ENCODE measurements around the gene CADM2.
"Not testable (repeated sequence)": the region's sequence is repeated elsewhere in the genome, so short reads cannot be mapped to it uniquely, and the experiment has no call there.

CADM2 gene

DNA sequence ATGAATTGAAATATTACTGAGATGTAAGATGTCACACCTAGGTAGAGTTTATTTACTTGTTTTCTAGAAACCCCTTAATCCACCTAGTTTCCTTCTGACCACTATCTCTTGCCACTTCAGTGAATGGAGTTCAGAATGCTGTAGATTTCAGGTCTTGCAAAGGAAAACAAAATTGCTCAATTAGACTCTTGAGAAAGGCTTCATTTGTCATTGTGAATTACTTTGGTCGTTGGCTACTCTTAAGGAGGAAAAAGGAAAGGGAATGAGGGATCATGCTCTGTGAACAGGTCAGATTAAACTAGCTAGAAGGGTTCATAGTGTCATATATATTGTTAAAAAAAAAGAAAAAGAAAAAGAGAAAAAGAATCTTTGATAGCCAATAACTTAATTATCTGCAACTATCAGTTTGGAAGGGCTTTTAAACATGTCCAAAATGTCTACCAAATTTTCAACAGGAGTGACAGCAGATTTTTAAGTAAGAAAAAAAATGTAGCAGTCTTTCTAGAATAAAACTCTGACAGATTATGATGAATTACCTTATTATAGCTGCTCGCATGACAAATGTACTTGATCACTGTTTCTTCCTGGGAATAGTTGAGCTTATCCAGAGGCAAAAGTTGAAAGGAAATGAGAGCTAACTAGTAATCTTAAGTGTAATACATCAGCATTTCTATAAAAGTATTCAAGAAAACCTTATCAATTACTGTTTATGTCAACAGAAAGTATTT, 543.5 kb downstream of the CADM2 start:
- H3K9ac ChIP-seq (ENCODE audit: low read depth, low read length): no peak overlapping the region
- H3K36me3 ChIP-seq (ENCODE audit: insufficient read depth, low read depth, low read length): no peaks in the 10 kb centered on the region
- no peaks in the 10 kb centered on the region for H3K4me1 ChIP-seq (ENCODE audit: insufficient read depth, low read length)
- no peak overlapping the region for H3K4me3 ChIP-seq (ENCODE audit: low read length)
- H3K27ac ChIP-seq (ENCODE audit: low read length): no peak overlapping the region
- H3K27me3 ChIP-seq (ENCODE audit: insufficient read depth, low read length): no peaks in the 10 kb centered on the region
- no peaks in the 10 kb centered on the region for H3K9me3 ChIP-seq (ENCODE audit: insufficient read depth, low read depth, low read length)

DNA sequence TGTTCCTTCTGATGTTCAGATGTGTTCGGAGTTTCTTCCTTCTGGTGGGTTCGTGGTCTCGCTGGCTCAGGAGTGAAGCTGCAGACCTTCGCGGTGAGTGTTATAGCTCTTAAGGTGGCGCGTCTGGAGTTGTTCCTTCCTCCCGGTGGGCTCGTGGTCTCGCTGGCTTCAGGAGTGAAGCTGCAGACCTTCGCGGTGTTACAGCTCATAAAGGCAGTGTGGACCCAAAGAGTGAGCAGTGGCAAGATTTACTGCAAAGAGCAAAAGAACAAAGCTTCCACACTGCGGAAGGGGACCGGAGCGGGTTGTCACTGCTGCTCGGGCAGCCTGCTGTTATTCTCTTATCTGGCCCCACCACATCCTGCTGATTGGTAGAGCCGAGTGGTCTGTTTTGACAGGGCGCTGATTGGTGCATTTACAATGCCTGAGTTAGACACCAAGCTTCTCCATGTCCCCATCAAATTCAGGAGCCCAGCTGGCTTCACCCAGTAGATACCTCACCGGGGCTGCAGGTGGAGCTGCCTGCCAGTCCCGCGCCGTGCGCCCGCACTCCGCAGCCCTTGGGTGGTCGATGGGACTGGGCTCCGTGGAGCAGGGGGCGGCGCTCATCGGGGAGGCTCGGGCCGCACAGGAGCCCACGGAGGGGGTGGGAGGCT, 545.5 kb downstream of the CADM2 start:
- not testable (repeated sequence) for H3K4me3 ChIP-seq (ENCODE audit: low read length); H3K9ac ChIP-seq (ENCODE audit: low read depth, low read length); H3K27me3 ChIP-seq (ENCODE audit: insufficient read depth, low read length); H3K36me3 ChIP-seq (ENCODE audit: insufficient read depth, low read depth, low read length); H3K27ac ChIP-seq (ENCODE audit: low read length); H3K4me1 ChIP-seq (ENCODE audit: insufficient read depth, low read length); H3K9me3 ChIP-seq (ENCODE audit: insufficient read depth, low read depth, low read length)

DNA sequence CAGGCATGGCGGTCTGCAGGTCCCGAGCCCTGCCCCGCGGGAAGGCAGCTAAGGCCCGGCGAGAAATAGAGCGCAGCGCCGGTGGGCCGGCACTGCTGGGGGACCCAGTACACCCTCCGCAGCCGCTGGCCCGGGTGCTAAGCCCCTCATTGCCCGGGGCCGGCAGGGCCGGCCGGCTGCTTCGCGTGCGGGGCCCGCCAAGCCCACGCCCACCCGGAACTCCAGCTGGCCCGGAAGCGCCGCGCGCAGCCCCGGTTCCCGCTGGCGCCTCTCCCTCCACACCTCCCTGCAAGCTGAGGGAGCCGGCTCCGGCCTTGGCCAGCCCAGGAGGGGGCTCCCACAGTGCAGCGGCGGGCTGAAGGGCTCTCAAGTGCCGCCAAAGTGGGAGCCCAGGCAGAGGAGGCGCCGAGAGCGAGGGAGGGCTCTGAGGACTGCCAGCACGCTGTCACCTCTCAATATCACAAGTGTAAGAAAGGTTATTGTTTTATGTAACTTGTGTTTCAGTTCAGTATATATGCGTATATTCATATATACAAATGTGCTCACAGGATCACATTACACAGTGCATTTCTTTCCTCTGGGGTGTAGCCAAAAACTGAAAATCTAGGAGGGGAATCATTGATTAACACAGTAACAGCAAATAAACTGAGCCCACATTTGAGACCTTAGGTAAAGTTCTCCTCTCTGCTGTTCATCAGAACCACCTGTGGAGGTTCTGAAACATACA, 546.2 kb downstream of the CADM2 start:
- not testable (repeated sequence) for H3K9me3 ChIP-seq (ENCODE audit: insufficient read depth, low read depth, low read length); H3K27ac ChIP-seq (ENCODE audit: low read length); H3K9ac ChIP-seq (ENCODE audit: low read depth, low read length); H3K4me1 ChIP-seq (ENCODE audit: insufficient read depth, low read length); H3K36me3 ChIP-seq (ENCODE audit: insufficient read depth, low read depth, low read length); H3K27me3 ChIP-seq (ENCODE audit: insufficient read depth, low read length); H3K4me3 ChIP-seq (ENCODE audit: low read length)

DNA sequence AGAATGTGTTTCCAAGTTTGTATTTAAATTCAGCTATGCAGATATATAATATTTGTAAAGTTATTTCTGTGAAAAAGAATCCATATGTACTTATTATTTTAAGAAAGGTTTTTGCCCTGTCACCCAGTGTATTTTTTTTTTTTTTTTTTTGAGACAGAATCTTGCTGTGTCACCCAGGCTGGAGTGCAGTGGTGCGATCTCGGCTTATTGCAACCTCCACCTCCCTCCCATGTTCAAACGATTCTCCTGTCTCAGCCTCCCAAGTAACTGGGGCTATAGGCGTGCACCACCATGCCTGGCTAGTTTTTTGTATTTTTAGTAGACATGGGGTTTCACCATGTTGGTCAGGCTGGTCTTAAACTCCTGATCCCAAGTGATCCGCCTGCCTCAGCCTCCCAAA, 548.3 kb downstream of the CADM2 start:
- not testable (repeated sequence) for H3K4me3 ChIP-seq (ENCODE audit: low read length); H3K4me1 ChIP-seq (ENCODE audit: insufficient read depth, low read length); H3K27me3 ChIP-seq (ENCODE audit: insufficient read depth, low read length); H3K9ac ChIP-seq (ENCODE audit: low read depth, low read length); H3K27ac ChIP-seq (ENCODE audit: low read length); H3K36me3 ChIP-seq (ENCODE audit: insufficient read depth, low read depth, low read length); H3K9me3 ChIP-seq (ENCODE audit: insufficient read depth, low read depth, low read length)

DNA sequence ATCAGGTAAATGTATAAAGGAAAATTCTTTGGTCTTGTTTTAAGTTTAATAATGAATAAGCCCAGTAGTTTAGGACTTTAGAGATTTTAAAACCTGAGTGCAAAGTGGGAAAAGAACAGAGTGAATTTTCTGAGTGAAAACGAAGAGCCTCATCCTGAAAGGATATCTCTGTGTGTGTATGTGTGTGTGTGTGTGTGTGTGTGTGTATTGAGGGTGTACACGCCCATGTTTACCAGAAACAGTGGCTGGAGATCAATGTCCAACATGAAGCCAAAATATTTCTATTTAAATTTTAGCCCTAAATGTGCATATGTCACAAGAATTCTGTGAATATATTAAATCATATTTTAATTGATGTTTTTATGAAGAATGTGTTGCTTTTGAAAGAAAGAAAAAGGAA, 549.9 kb downstream of the CADM2 start:
- H3K4me3 ChIP-seq (ENCODE audit: low read length): no peak overlapping the region
- H3K9me3 ChIP-seq (ENCODE audit: insufficient read depth, low read depth, low read length): no peaks in the 10 kb centered on the region
- no peaks in the 10 kb centered on the region for H3K27me3 ChIP-seq (ENCODE audit: insufficient read depth, low read length)
- no peak overlapping the region for H3K27ac ChIP-seq (ENCODE audit: low read length)
- H3K36me3 ChIP-seq (ENCODE audit: insufficient read depth, low read depth, low read length): no peaks in the 10 kb centered on the region
- H3K9ac ChIP-seq (ENCODE audit: low read depth, low read length): no peak overlapping the region
- H3K4me1 ChIP-seq (ENCODE audit: insufficient read depth, low read length): no peaks in the 10 kb centered on the region

DNA sequence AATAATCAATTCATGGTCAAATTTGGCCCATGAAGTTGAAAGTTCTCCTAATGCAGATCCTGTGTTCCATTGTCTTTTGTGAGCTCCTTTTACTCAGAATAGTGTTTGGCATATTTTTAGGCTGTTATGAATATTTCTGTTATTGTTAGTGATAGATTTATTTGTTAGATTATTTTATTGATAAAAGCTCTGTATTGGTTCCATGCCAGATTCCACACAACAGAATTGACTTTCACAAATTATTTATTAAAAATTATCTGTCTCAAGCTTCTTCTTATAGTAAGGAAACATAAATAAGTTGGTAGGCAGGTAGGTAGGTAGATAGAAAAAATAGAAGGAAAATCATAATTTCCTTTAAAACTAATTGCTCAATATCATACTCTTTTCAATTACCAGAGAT, 557.4 kb downstream of the CADM2 start:
- Histone ChIP-seq H3K4me1 (ENCODE audit: insufficient read depth, low read length) (no peaks in the 10 kb centered on the region), H3K27ac (ENCODE audit: low read length) (no peak overlapping the region), H3K9ac (ENCODE audit: low read depth, low read length) (no peak overlapping the region), H3K36me3 (ENCODE audit: insufficient read depth, low read depth, low read length) (no peaks in the 10 kb centered on the region), H3K9me3 (ENCODE audit: insufficient read depth, low read depth, low read length) (no peaks in the 10 kb centered on the region), H3K4me3 (ENCODE audit: low read length) (no peak overlapping the region), H3K27me3 (ENCODE audit: insufficient read depth, low read length) (no peaks in the 10 kb centered on the region)

DNA sequence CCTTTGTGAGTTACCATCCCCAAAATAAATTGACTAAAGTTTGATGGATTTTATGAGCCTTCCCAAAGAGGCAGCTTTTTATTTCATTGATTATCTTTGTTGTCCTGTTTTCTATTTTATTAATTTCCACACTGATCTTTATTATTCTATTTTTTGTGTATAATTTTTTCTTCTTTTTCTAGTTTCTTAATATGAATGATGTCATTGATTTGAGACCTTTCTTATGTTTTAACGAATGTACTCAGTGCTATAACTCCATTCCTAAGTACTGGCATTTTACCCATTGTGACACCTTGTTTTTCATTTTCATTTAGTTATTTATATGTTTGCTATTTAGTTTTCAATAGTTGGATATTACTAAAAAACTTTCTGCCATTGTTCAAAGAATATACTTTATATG, 565.3 kb downstream of the CADM2 start:
- H3K9ac ChIP-seq (ENCODE audit: low read depth, low read length): no peak overlapping the region
- no peak overlapping the region for H3K27ac ChIP-seq (ENCODE audit: low read length)
- no peaks in the 10 kb centered on the region for H3K4me1 ChIP-seq (ENCODE audit: insufficient read depth, low read length)
- no peaks in the 10 kb centered on the region for H3K27me3 ChIP-seq (ENCODE audit: insufficient read depth, low read length)
- H3K4me3 ChIP-seq (ENCODE audit: low read length): no peak overlapping the region
- H3K36me3 ChIP-seq (ENCODE audit: insufficient read depth, low read depth, low read length): no peaks in the 10 kb centered on the region
- H3K9me3 ChIP-seq (ENCODE audit: insufficient read depth, low read depth, low read length): no peaks in the 10 kb centered on the region

DNA sequence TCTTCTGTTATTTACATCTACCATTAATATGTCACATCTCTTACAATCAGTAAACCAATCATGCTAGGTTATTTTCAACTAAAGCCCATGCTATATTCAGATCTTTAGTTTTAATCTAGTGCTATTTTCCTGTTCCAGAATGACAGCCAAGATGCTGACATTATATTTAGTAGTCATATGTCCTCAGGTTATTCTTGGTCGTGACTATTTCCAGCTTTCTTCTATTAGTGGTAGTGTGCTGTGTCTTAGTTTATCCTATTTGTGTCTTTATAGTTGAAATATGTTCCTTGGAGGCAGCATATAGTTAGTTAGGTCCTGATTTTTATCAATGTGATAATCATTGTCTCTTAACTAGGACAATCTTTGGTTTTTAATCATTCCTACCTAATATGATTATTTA, 566.5 kb downstream of the CADM2 start:
- Histone ChIP-seq H3K4me3 (ENCODE audit: low read length) (no peak overlapping the region), H3K27me3 (ENCODE audit: insufficient read depth, low read length) (no peaks in the 10 kb centered on the region), H3K27ac (ENCODE audit: low read length) (no peak overlapping the region), H3K9me3 (ENCODE audit: insufficient read depth, low read depth, low read length) (no peaks in the 10 kb centered on the region), H3K36me3 (ENCODE audit: insufficient read depth, low read depth, low read length) (no peaks in the 10 kb centered on the region), H3K9ac (ENCODE audit: low read depth, low read length) (no peak overlapping the region), H3K4me1 (ENCODE audit: insufficient read depth, low read length) (no peaks in the 10 kb centered on the region)

DNA sequence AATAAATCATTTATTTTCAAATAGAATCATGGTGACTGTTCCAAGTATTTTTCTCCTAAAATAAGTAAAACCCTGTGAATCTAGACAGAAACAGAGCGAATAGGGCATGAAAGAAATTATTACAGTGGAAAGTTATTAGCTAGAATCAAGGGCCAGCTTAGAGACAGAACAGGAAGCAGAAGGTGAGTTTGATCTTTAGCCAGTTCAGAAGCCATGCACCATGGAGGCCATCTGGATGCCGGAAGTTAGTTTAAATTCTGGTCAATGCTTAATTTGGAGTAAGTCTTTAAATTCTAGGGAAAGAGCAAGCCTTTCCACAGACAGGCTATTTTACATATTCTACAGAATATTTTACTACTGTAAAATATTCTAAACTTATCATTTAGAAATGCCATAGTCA, 574.8 kb downstream of the CADM2 start:
- Histone ChIP-seq H3K27ac (ENCODE audit: low read length) (no peak overlapping the region), H3K9ac (ENCODE audit: low read depth, low read length) (no peak overlapping the region), H3K36me3 (ENCODE audit: insufficient read depth, low read depth, low read length) (no peaks in the 10 kb centered on the region), H3K27me3 (ENCODE audit: insufficient read depth, low read length) (no peaks in the 10 kb centered on the region), H3K9me3 (ENCODE audit: insufficient read depth, low read depth, low read length) (no peaks in the 10 kb centered on the region), H3K4me3 (ENCODE audit: low read length) (no peak overlapping the region), H3K4me1 (ENCODE audit: insufficient read depth, low read length) (no peaks in the 10 kb centered on the region)

DNA sequence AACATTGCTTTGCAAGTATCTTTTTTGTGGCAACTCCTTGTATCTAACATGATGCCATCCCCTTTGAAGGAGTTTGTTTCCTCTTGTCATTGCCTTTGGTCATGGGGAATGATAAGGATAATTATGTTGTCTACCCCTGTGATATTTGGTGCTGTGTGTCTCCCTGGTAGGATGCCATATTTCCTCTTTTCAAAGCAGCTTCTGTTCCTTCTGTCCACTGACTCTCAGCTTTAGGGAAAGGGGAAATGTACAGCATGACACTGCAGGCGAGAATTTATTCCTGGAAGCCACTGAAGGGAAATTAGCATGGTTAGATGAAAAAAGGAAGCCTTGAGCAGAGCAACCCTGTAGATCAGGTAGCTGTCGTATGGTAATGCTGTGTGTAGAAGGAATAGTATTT, 576.7 kb downstream of the CADM2 start:
- Histone ChIP-seq H3K36me3 (ENCODE audit: insufficient read depth, low read depth, low read length) (no peaks in the 10 kb centered on the region), H3K27me3 (ENCODE audit: insufficient read depth, low read length) (no peaks in the 10 kb centered on the region), H3K4me1 (ENCODE audit: insufficient read depth, low read length) (no peaks in the 10 kb centered on the region), H3K27ac (ENCODE audit: low read length) (no peak overlapping the region), H3K4me3 (ENCODE audit: low read length) (no peak overlapping the region), H3K9ac (ENCODE audit: low read depth, low read length) (no peak overlapping the region), H3K9me3 (ENCODE audit: insufficient read depth, low read depth, low read length) (no peaks in the 10 kb centered on the region)

DNA sequence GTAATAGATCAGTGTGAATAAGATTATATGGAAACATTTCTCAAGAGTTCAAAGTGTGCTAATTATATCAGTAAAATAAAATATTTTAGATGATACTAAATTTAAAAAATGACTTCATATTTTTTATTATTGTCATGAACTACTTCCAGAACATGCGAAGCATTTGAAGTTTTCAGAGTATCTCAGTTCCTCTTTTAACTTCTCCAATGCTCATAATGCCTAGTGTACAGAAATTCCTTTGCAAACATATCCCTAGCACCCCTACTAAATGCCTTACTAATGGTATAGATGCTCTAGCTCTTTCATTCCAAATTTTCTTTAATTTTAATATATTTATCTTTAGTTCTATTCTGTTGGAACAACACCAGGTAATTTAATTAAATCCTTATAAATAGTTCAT, 580.4 kb downstream of the CADM2 start:
- no peaks in the 10 kb centered on the region for H3K27me3 ChIP-seq (ENCODE audit: insufficient read depth, low read length)
- no peak overlapping the region for H3K4me3 ChIP-seq (ENCODE audit: low read length)

DNA sequence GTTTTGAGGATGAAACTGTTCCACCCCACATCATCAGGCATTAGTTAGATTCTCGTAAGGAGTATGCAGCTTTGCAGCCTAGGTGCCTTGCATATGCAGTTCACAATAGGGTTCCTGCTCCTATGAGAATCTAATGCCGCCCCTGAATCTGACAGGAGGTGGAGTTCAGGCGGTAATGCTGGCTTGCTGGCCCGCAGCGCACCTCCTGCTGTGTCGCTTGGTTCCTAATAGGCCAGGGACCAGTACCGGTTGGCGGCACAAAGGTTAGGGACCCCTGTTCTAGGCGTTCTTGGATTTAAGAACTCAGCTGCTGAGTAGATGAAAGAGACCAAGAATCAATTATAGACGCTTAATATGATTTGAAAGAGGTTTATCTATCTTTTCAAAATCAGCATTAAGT, 595.4 kb downstream of the CADM2 start:
- Histone ChIP-seq H3K4me3 (ENCODE audit: low read length) (no peak overlapping the region), H3K27me3 (ENCODE audit: insufficient read depth, low read length) (no peaks in the 10 kb centered on the region; the same call in 1 of the 2 replicates), H3K36me3 (ENCODE audit: insufficient read depth, low read depth, low read length) (no peaks in the 10 kb centered on the region), H3K4me1 (ENCODE audit: insufficient read depth, low read length) (no peaks in the 10 kb centered on the region), H3K27ac (ENCODE audit: low read length) (no peak overlapping the region), H3K9ac (ENCODE audit: low read depth, low read length) (no peak overlapping the region), H3K9me3 (ENCODE audit: insufficient read depth, low read depth, low read length) (no peaks in the 10 kb centered on the region)

More for the DNA sequence above, 580.4 kb downstream of the CADM2 start:
- H3K36me3 ChIP-seq (ENCODE audit: insufficient read depth, low read depth, low read length): no peaks in the 10 kb centered on the region
- no peaks in the 10 kb centered on the region for H3K9me3 ChIP-seq (ENCODE audit: insufficient read depth, low read depth, low read length)
- H3K4me1 ChIP-seq (ENCODE audit: insufficient read depth, low read length): no peaks in the 10 kb centered on the region
- H3K27ac ChIP-seq (ENCODE audit: low read length): no peak overlapping the region
- H3K9ac ChIP-seq (ENCODE audit: low read depth, low read length): no peak overlapping the region
